ENCODE data around the gene KCNE3. TPM values are rescaled to one million over a fixed set of nuclear protein-coding genes. Genes with fewer than 3 reads are reported as not detected.

KCNE3 gene
- total and polyA plus RNA-seq, 12 donors: 1.1 to 23.2 (median 7.7) TPM

DNA sequence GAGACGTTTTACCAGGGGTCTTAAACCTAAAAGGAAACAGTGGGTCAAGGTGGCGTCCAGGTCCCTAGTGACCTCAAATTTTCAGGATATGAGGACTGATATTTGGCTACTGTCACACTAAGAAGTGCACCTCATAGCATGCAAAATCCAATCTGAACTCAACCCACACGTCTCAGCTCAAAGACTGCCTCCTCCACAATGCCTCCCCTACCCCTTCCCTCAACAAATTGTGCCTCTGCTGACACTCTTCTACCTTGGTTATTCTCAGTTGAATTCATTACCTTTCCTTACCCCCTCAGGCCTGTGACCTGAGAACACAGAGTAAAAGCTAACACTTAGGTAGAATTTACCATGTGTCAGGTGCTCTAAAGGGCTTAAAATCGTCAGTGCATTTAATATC is 38.6 kb upstream of the KCNE3 start:
- 74 to 84% (median 78%) methylated on average over 4 of the region's 4 CpGs for WGBS, 4 donors
- H3K36me3 ChIP-seq (replicated peaks in 1 of 2): no peaks in the 10 kb centered on the region
- H3K9me3 ChIP-seq (replicated peaks in 1 of 3): peaks cover 0 to 4% (median 0%) of the 10 kb centered on the region in 3 donors

DNA sequence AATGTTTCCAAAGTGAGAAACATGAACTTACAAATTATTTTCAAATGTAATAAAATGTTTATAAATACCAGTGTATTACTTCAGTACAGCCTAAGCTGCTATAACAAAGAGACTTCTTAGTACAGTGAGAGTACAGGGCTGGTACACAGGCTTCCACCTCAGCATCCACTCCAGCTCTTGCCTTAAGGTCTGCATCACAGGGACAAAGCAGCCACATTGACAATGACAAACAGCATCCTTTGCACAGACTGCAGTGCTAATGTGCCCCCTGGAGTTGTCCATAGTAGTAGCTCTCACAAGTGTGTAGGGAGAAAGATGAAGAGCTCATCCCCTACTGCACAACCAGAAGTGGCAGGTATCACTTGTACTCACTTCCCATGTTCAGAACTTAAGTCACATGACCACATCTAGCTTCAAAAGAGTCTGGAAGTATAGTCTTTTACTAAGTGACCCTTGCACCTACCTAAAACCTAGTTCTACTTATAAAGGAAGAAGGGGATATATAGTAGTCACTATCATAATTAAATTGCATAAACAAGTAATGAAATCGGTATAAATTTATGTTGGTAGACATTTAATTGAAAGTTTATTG is 36.8 kb upstream of the KCNE3 start:
- Histone ChIP-seq H3K4me3 (no peak overlapping the region), H3K27me3 (no peaks in the 10 kb centered on the region), H3K9me3 (replicated peaks in 1 of 3) (peaks cover 0 to 4% (median 0%) of the 10 kb centered on the region in 3 donors), H3K27ac (no peak overlapping the region), H3K36me3 (replicated peaks in 1 of 2) (no peaks in the 10 kb centered on the region), H3K4me1 (replicated peaks in 1 of 2) (no peaks in the 10 kb centered on the region)
- 89 to 98% (median 97%) methylated on average over 1 of the region's 1 CpG for WGBS, 4 donors
- DNase-seq: no peak
- TF ChIP-seq POLR2A (IDR thresholded peaks at IDR 0.05): no peak
- TF ChIP-seq, protein P1, sequence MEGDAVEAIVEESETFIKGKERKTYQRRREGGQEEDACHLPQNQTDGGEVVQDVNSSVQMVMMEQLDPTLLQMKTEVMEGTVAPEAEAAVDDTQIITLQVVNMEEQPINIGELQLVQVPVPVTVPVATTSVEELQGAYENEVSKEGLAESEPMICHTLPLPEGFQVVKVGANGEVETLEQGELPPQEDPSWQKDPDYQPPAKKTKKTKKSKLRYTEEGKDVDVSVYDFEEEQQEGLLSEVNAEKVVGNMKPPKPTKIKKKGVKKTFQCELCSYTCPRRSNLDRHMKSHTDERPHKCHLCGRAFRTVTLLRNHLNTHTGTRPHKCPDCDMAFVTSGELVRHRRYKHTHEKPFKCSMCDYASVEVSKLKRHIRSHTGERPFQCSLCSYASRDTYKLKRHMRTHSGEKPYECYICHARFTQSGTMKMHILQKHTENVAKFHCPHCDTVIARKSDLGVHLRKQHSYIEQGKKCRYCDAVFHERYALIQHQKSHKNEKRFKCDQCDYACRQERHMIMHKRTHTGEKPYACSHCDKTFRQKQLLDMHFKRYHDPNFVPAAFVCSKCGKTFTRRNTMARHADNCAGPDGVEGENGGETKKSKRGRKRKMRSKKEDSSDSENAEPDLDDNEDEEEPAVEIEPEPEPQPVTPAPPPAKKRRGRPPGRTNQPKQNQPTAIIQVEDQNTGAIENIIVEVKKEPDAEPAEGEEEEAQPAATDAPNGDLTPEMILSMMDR (IDR thresholded peaks at IDR 0.05): no peak
- intact Hi-C loops (cut with DNase I): no loop called here

More for the DNA sequence above, 38.6 kb upstream of the KCNE3 start:
- Histone ChIP-seq H3K4me1 (replicated peaks in 1 of 2) (no peaks in the 10 kb centered on the region), H3K4me3 (no peak overlapping the region), H3K27me3 (no peaks in the 10 kb centered on the region), H3K27ac (no peak overlapping the region)
- TF ChIP-seq, protein P1 (IDR thresholded peaks at IDR 0.05): no peak
- no peak for TF ChIP-seq POLR2A (IDR thresholded peaks at IDR 0.05)
- intact Hi-C loops (cut with DNase I): no loop called here
- DNase-seq: no peak

DNA sequence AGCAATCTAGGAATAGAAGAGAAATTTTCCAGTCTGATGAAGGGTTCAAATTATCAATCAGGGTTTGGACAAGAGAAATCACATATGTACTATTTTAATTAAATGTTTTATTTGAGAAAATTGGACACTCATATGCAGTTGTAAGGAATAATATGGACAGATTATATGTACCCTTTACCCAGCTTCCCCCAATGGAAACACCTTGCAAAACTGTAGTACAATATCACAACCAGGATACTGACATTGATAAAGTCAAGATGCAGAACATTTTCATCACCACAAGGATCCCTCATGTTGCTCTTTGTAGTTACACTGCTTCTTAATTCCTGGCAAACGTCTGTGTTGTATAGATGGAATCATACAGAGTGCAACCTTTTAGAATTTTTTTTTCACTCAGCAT is 27.6 kb upstream of the KCNE3 start:
- DNase-seq: no peak
- 88 to 97% (median 91%) methylated on average over 1 of the region's 1 CpG for WGBS, 4 donors
- Histone ChIP-seq H3K4me1 (replicated peaks in 1 of 2) (peaks cover 0 to 15% of the 10 kb centered on the region in 2 donors), H3K9me3 (replicated peaks in 1 of 3) (no peaks in the 10 kb centered on the region), H3K36me3 (replicated peaks in 1 of 2) (no peaks in the 10 kb centered on the region), H3K27ac (no peak overlapping the region), H3K27me3 (no peaks in the 10 kb centered on the region), H3K4me3 (no peak overlapping the region)
- intact Hi-C loops (cut with DNase I): no loop called here
- TF ChIP-seq, protein P1 (IDR thresholded peaks at IDR 0.05): no peak

DNA sequence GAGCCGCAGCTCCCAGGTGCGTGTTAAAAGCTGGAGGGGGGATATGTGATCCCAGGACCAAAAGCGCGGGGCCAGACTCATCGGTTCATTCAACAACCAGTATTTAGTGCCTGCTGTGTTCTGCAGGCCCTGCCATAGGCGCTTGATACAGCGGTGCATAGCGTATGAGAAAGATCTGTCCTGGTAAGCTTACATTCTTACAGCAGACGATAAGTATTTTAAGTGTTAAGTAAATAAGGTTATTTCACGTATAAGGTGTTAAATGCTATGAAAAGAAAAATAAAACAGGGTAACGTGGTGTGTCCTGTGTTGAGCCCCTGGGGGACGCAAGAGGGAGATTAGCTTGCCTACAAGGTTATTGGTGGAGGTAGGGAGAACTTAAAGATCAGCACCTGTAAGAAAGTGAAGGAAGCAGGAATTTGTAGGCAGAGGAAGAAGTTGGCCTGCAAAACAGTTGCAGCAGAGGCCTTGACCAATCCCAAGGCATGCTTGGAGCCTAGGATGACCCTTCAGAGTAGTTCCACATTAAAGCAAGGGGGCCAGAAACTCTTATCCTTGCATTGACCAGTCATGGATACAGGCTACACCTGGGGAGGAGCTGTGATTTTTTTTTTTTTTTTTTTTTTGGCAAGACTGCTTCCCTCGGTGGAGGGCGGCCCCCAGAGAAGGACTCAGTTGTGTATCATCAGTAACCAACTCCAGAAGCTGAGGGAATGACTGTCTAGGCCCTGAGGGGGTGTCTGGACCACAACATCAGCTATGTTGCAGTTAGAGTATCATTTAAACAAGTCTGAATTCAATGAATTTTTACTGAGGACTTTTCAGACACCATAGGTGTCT is 26.7 kb upstream of the KCNE3 start:
- peaks cover 0 to 15% of the 10 kb centered on the region in 2 donors for H3K4me1 ChIP-seq (replicated peaks in 1 of 2)
- intact Hi-C loops (cut with DNase I): no loop called here
- H3K27ac ChIP-seq: peak overlapping the region; percentile 93 to 99 (median 96)
- peak in 1 of 7 donors; percentile 78 for DNase-seq
- no peaks in the 10 kb centered on the region for H3K36me3 ChIP-seq (replicated peaks in 1 of 2)
- TF ChIP-seq, protein P1 (IDR thresholded peaks at IDR 0.05): peak in 1 of 6 experiments; percentile 5
- no peak for TF ChIP-seq POLR2A (IDR thresholded peaks at IDR 0.05)
- no peaks in the 10 kb centered on the region for H3K27me3 ChIP-seq
- peak overlapping the region; percentile 27 to 67 (median 52) for H3K4me3 ChIP-seq
- WGBS, 4 donors: 8 to 13% (median 9%) methylated on average over 12 to 14 of the region's 14 CpGs
- H3K9me3 ChIP-seq (replicated peaks in 1 of 3): no peaks in the 10 kb centered on the region
